Activated CD4-positive, alpha-beta T cell treated with anti-CD3 and anti-CD28 coated beads, Interleukin-2, amount 50 U/mL, for 16 hours (primary cell): ENCODE measurements around the gene ELAVL1.

Source experiments
- DNase-seq: peaks from one replicate; pipeline ENCODE4 v3.0.0-alpha.2; 2020

Gene ELAVL1

GRCh38 chr19:7983995-7984837, 21.2 kb downstream of the ELAVL1 start:
- no peak for DNase-seq

- DNase-seq = no peak
Observed at GRCh38 chr19:7983286-7983950, 22.0 kb downstream of the ELAVL1 start.

GRCh38 chr19:7982651-7983099, 22.8 kb downstream of the ELAVL1 start:
- no peak for DNase-seq

GRCh38 chr19:7982103-7982502, 23.3 kb downstream of the ELAVL1 start:
- no peak for DNase-seq

GRCh38 chr19:7981661-7982060, 23.8 kb downstream of the ELAVL1 start:
- no peak for DNase-seq

GRCh38 chr19:7981199-7981598, 24.2 kb downstream of the ELAVL1 start:
- DNase-seq = no peak

- DNase-seq = no peak
Observed at GRCh38 chr19:7980635-7981121, 24.8 kb downstream of the ELAVL1 start.

GRCh38 chr19:7980168-7980567, 25.3 kb downstream of the ELAVL1 start:
- DNase-seq = no peak

- no peak for DNase-seq
Observed at GRCh38 chr19:7979559-7979958, 25.9 kb downstream of the ELAVL1 start.

GRCh38 chr19:7979011-7979410, 26.4 kb downstream of the ELAVL1 start:
- DNase-seq = no peak

- no peak for DNase-seq
Observed at GRCh38 chr19:7978179-7978825, 27.1 kb downstream of the ELAVL1 start.

- DNase-seq = no peak
Observed at GRCh38 chr19:7977723-7978040, 27.8 kb downstream of the ELAVL1 start.

GRCh38 chr19:7977021-7977722, 28.3 kb downstream of the ELAVL1 start:
- no peak for DNase-seq

- DNase-seq = no peak
Observed at GRCh38 chr19:7976461-7976860, 29.0 kb downstream of the ELAVL1 start.

- no peak for DNase-seq
Observed at GRCh38 chr19:7975037-7975436, 30.4 kb downstream of the ELAVL1 start.

- DNase-seq = no peak
Observed at GRCh38 chr19:7973883-7974282, 31.6 kb downstream of the ELAVL1 start.

- no peak for DNase-seq
Observed at GRCh38 chr19:7971553-7972520, 33.6 kb downstream of the ELAVL1 start.

GRCh38 chr19:7970716-7971448, 34.6 kb downstream of the ELAVL1 start:
- DNase-seq = peak; percentile 30

- no peak for DNase-seq
Observed at GRCh38 chr19:7969555-7969939, 35.9 kb downstream of the ELAVL1 start.

GRCh38 chr19:7968796-7969554, 36.5 kb downstream of the ELAVL1 start:
- DNase-seq = no peak
